SK-N-SH treated with all-trans-retinoic acid at 6 μM for 48 hours (cell line): ENCODE results near the gene NPAS3.

Experiments used
- ATAC-seq: fragments of 200-7000 bp; cut with Tn5 transposase; 3 replicates; pipeline ENCODE4 v1.9.1; 2020; ENCODE audit warnings: mild to moderate bottlenecking, moderate library complexity
- ARNTL ChIP-seq: fragments of 450-650 bp; formaldehyde crosslinking; IDR thresholded peaks from 2 replicates; pipeline ENCODE4 v1.5.0; 2020; ENCODE audit warnings: low read depth, mild to moderate bottlenecking, moderate library complexity, borderline replicate concordance
- CREB5 ChIP-seq: fragments of 250-450 bp; sonication (Bioruptor Pico); IDR thresholded peaks from 2 replicates; pipeline ENCODE4 v1.5.1; 2020; ENCODE audit warnings: low read depth, mild to moderate bottlenecking, moderate library complexity
- CSDC2 ChIP-seq: fragments of 250-450 bp; sonication (Bioruptor Pico); IDR thresholded peaks from 2 replicates; pipeline ENCODE4 v1.5.0; 2020; ENCODE audit warnings: mild to moderate bottlenecking, moderate library complexity
- CSRNP3 ChIP-seq: fragments of 250-450 bp; sonication (Bioruptor Pico); IDR thresholded peaks from 2 replicates; pipeline ENCODE4 v1.5.1; 2021; ENCODE audit warnings: mild to moderate bottlenecking, moderate library complexity
- ESRRG ChIP-seq: fragments of 250-450 bp; sonication (Bioruptor Pico); IDR thresholded peaks from 2 replicates; pipeline ENCODE4 v1.6.1; 2021; ENCODE audit warnings: mild to moderate bottlenecking
- GLIS3 ChIP-seq: fragments of 250-450 bp; sonication (Bioruptor Pico); IDR thresholded peaks from 2 replicates; pipeline ENCODE4 v1.5.0; 2020; ENCODE audit warnings: mild to moderate bottlenecking, moderate library complexity
- OSR1 ChIP-seq: fragments of 250-450 bp; sonication (Bioruptor Pico); IDR thresholded peaks from 2 replicates; pipeline ENCODE4 v1.8.0; 2022; ENCODE audit warnings: moderate library complexity, mild to moderate bottlenecking, inconsistent platforms
- PATZ1 ChIP-seq: fragments of 250-450 bp; sonication (Bioruptor Pico); IDR thresholded peaks from 2 replicates; pipeline ENCODE4 v1.8.0; 2020; ENCODE audit warnings: mild to moderate bottlenecking, moderate library complexity, borderline replicate concordance
- POU6F1 ChIP-seq: fragments of 250-450 bp; sonication (Bioruptor Pico); IDR thresholded peaks from 2 replicates; pipeline ENCODE4 v1.8.0; 2021; ENCODE audit warnings: low read depth, mild to moderate bottlenecking, moderate library complexity, borderline replicate concordance
- PPARA ChIP-seq: fragments of 250-450 bp; sonication (Bioruptor Pico); IDR thresholded peaks from 2 replicates; pipeline ENCODE4 v1.5.0; 2020; ENCODE audit warnings: mild to moderate bottlenecking, borderline replicate concordance
- SNAI2 ChIP-seq: fragments of 250-450 bp; sonication (Bioruptor Pico); IDR thresholded peaks from 2 replicates; pipeline ENCODE4 v1.5.0; 2020; ENCODE audit warnings: mild to moderate bottlenecking, moderate library complexity
- TCF4 ChIP-seq: fragments of 250-450 bp; sonication (Bioruptor Pico); IDR thresholded peaks from 2 replicates; pipeline ENCODE4 v1.8.0; 2021; ENCODE audit warnings: mild to moderate bottlenecking, moderate library complexity, borderline replicate concordance
- TSHZ2 ChIP-seq: fragments of 250-450 bp; sonication (Bioruptor Pico); IDR thresholded peaks from 2 replicates; pipeline ENCODE4 v1.5.0; 2020; ENCODE audit warnings: mild to moderate bottlenecking, moderate library complexity
- ZC3H10 ChIP-seq: fragments of 250-450 bp; sonication (Bioruptor Pico); IDR thresholded peaks from 2 replicates; pipeline ENCODE4 v1.5.1; 2021; ENCODE audit warnings: mild to moderate bottlenecking, moderate library complexity
- ZFP3 ChIP-seq: fragments of 250-450 bp; sonication (Bioruptor Pico); IDR thresholded peaks from 2 replicates; pipeline ENCODE4 v1.5.0; 2020; ENCODE audit warnings: mild to moderate bottlenecking, moderate library complexity
- ZFP30 ChIP-seq: fragments of 450-650 bp; formaldehyde crosslinking; IDR thresholded peaks from 2 replicates; pipeline ENCODE4 v1.5.0; 2022; ENCODE audit warnings: mild to moderate bottlenecking, moderate library complexity
- ZNF565 ChIP-seq: fragments of 450-650 bp; formaldehyde crosslinking; conservative IDR thresholded peaks from 2 replicates; pipeline ENCODE4 v1.5.0; 2020; ENCODE audit warnings: low read depth, mild to moderate bottlenecking, moderate library complexity

The NPAS3 gene

GRCh38 chr14:33661101-33661500, 722.4 kb downstream of the NPAS3 start:
- no peak for ATAC-seq
- TF ChIP-seq OSR1 (CRISPR knock-in tag) (no peak), PPARA (CRISPR knock-in tag) (no peak), TSHZ2 (CRISPR knock-in tag) (no peak), ZNF565 (no peak), ZC3H10 (CRISPR knock-in tag) (no peak), GLIS3 (no peak), SNAI2 (CRISPR knock-in tag) (no peak), TCF4 (CRISPR knock-in tag) (no peak), ZFP3 (CRISPR knock-in tag) (no peak)

GRCh38 chr14:33668066-33668465, 729.4 kb downstream of the NPAS3 start:
- ATAC-seq: no peak
- no peak for TF ChIP-seq ESRRG (CRISPR knock-in tag)

- ATAC-seq: no peak
- no peak for TF ChIP-seq PPARA (CRISPR knock-in tag)
- no peak for TF ChIP-seq CSDC2 (CRISPR knock-in tag)
- TF ChIP-seq POU6F1 (CRISPR knock-in tag): no peak
- no peak for TF ChIP-seq TSHZ2 (CRISPR knock-in tag)
- no peak for TF ChIP-seq SNAI2 (CRISPR knock-in tag)
- TF ChIP-seq ARNTL (CRISPR knock-in tag): no peak
- TF ChIP-seq CREB5 (CRISPR knock-in tag): no peak
- no peak for TF ChIP-seq GLIS3
- no peak for TF ChIP-seq TCF4 (CRISPR knock-in tag)
- no peak for TF ChIP-seq ZFP30 (CRISPR knock-in tag)
- TF ChIP-seq ZFP3 (CRISPR knock-in tag): no peak
- no peak for TF ChIP-seq PATZ1 (CRISPR knock-in tag)
- no peak for TF ChIP-seq ZNF565
- TF ChIP-seq CSRNP3 (CRISPR knock-in tag): no peak
Observed at GRCh38 chr14:33669111-33669510, 730.4 kb downstream of the NPAS3 start.
